GM13976 (cell line): ENCODE results near the gene TSHZ3.

Experiments used
- DNase-seq: peaks from one replicate; pipeline ENCODE4 v3.0.0; 2012; ENCODE audit warnings: low spot score
- in situ Hi-C: fragments of 300-500 bp; cut with MboI; formaldehyde crosslinking; loops from one replicate; pipeline ENCODE4 v1.12.0; 2022; ENCODE audit warnings: low sequenced_read_pairs, mixed read lengths, inconsistent platforms; ENCODE audit not compliant: unreplicated experiment
- TF ChIP-seq, protein P1 (sequence below): IDR thresholded peaks from 2 replicates; pipeline ENCODE4 v1.5.1; 2012; ENCODE audit warnings: borderline replicate concordance, mild to moderate bottlenecking; ENCODE audit not compliant: insufficient read depth; ENCODE audit errors: extremely low read depth, missing control alignments, control extremely low read depth

Gene TSHZ3

GRCh38 chr19:31347354-31347753 lies 1.9 kb downstream of the TSHZ3 start:
- DNase-seq, result no peak
- TF ChIP-seq, protein P1, sequence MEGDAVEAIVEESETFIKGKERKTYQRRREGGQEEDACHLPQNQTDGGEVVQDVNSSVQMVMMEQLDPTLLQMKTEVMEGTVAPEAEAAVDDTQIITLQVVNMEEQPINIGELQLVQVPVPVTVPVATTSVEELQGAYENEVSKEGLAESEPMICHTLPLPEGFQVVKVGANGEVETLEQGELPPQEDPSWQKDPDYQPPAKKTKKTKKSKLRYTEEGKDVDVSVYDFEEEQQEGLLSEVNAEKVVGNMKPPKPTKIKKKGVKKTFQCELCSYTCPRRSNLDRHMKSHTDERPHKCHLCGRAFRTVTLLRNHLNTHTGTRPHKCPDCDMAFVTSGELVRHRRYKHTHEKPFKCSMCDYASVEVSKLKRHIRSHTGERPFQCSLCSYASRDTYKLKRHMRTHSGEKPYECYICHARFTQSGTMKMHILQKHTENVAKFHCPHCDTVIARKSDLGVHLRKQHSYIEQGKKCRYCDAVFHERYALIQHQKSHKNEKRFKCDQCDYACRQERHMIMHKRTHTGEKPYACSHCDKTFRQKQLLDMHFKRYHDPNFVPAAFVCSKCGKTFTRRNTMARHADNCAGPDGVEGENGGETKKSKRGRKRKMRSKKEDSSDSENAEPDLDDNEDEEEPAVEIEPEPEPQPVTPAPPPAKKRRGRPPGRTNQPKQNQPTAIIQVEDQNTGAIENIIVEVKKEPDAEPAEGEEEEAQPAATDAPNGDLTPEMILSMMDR, result no peak
- in situ Hi-C loops, result no loop called here

DNA sequence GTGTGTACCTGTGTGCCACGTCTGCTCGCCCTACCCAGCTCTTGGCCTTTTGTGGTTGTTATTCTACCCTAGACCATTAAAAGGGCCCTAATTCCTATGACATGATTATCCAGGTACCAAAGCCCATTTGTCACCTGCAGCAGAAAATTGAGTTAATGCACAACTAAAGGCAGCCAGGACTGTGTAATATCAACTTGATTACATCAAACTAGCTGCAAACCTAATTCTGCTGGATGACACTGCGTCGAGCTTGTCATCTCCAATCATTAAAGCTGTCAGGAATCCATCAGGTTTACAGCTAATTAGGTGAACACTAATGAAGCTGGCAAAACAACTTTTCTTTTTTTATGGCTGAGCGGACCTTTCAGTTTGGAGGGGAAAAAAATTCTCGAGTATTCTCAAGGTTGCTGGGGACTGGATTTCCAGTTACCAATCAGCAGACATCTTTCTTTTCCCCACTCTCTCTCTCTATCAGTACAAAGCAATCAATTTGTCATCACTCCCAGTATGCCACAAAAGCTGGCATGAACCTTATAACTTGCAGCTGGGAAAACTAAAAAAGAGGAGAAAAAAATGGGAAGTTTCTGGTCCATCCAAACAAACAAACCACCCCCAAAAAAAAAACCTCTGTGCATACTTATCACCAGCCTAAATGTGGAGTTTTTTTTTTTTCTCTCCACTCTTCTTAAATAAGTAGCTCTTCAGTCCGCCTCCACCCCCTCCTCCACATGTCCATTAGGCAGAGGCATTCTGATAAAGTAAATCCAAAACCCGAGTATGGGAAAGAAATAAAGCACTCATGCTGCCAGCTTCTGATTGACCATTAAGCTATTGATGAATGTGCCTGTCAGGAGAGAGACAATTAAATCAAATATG lies 2.8 kb downstream of the TSHZ3 start:
- TF ChIP-seq, protein P1, result no peak
- no peak for DNase-seq
- in situ Hi-C loops, result no loop called here

DNA sequence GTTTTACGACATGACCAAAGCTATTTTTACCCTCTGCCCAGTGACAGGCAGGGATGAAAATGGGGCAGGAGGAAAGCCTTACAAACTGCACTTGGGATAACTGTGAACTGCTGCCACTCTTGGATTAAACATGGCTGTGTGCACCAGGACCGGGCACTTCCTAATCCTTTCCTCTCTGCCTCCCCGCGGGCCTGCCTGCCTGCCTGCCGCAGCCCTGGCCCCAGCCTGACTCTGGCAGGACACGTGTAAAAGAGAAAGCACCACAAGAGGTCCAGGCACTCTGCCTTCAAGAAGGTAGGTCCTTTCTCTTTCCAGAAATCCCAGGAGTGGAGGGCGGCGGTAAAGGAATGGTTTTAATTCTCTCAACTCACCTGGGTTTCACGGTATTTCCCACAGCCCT lies 4.8 kb downstream of the TSHZ3 start:
- TF ChIP-seq, protein P1, result no peak
- in situ Hi-C loops, result no loop called here
- no peak for DNase-seq

DNA sequence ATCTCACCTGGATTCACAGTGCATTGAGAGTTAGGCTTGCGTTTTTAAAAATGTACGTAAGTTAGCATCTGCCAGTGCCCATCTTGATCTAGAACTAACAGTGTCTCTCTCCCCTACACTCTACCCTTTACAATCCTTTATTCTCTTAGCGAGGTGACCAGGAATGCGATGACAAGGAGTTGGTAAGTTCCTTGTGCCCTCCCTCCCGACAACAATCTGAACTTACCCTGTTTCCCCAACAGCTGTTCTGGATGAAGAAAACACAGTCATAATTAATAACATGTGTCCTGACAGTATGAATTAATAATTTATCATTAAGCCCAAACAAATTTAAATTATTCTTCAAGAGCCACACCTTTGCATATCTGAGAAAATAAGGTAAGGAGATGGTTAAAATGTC lies 6.3 kb downstream of the TSHZ3 start:
- in situ Hi-C loops, result no loop called here

GRCh38 chr19:31340042-31341025 lies 8.9 kb downstream of the TSHZ3 start:
- in situ Hi-C loops, result no loop called here
- DNase-seq, result no peak

More for the DNA sequence above, 6.3 kb downstream of the TSHZ3 start:
- TF ChIP-seq, protein P1, result no peak
- DNase-seq, result no peak

GRCh38 chr19:31339411-31339810 lies 9.8 kb downstream of the TSHZ3 start:
- no peak for DNase-seq
- TF ChIP-seq, protein P1, result no peak
- in situ Hi-C loops, result no loop called here

More at GRCh38 chr19:31340042-31341025, 8.9 kb downstream of the TSHZ3 start:
- TF ChIP-seq, protein P1, result no peak
